Measurements from ENCODE around the gene VPS26B. TPM values are rescaled to one million over a fixed set of nuclear protein-coding genes. Genes with fewer than 3 reads are reported as not detected.

Gene VPS26B
- total and polyA plus RNA-seq, 9 of the 15 experiments (the other 6 are each of a cell fraction or from before 2014, with no cell fraction given): 3.5 to 43.3 (median 27.4) TPM

GRCh38 chr11:134266440-134266839 lies 42.0 kb downstream of the VPS26B start (continued):
- TF ChIP-seq ZHX1 (conservative IDR thresholded peaks at IDR 0.05; ENCODE audit: low read length) (no peak), CHD7 (IDR thresholded peaks at IDR 0.05; ENCODE audit: low read depth, low read length) (no peak), STAT6 (CRISPR knock-in tag; IDR thresholded peaks at IDR 0.05) (no peak)

Data from K562 (cell line).